ENCODE data around the gene KMT5C.

Gene KMT5C

DNA sequence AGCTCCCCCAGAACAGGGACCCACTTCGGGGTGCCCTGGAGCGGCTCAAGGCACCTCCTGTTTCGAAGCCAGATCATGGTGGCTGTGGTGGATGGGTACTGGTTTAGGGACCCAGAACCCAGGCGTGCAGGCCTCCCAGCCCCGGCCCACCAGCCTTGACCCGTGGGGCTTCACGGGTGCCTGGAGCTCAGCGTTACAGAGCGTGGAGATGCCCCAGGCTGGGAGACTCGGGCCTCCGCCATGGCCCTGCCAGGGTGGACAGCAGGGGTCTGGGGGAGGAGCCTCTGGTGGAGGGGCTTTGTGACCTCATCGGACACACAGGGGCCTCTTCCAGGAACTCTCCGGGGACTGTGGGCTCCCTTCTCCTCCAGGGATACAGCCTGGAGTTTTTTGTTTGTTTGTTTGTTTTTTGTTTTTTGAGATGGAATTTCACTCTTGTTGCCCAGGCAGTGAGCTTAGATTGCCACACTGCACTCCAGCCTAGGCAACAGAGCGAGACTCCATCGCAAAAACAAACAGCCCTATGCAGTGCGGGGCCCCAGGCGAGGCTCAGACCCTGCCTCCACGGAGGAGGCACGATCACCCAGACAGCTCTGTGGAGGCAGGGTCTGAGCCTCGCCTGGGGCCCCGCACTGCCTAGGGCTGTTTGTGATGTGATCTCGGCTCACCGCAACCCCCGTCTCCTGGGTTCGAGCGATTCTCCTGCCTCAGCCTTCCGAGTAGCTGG, 23.5 kb downstream of the KMT5C start, which contains the start of gene GARIN5B:
Gene GARIN5B (minus strand): TSS at position 271 of the 727 bp plus-strand sequence. CDS start 194 bp downstream, at position 77.
- no peak within 1 kb of the TSS for H3K27ac ChIP-seq
- TF ChIP-seq ZFX (IDR thresholded peaks at IDR 0.05) (no peak), CTCF (conservative IDR thresholded peaks at IDR 0.05) (no peak)

- TF ChIP-seq CTCF (conservative IDR thresholded peaks at IDR 0.05) (no peak), ZFX (IDR thresholded peaks at IDR 0.05) (no peak)
- H3K27ac ChIP-seq = no peak overlapping the region
Observed at GRCh38 chr19:55365245-55365644, 25.6 kb downstream of the KMT5C start.

- TF ChIP-seq CTCF (conservative IDR thresholded peaks at IDR 0.05) (no peak), ZFX (IDR thresholded peaks at IDR 0.05) (no peak)
- H3K27ac ChIP-seq = no peak overlapping the region
Observed at GRCh38 chr19:55365964-55366363, 26.3 kb downstream of the KMT5C start.

DNA sequence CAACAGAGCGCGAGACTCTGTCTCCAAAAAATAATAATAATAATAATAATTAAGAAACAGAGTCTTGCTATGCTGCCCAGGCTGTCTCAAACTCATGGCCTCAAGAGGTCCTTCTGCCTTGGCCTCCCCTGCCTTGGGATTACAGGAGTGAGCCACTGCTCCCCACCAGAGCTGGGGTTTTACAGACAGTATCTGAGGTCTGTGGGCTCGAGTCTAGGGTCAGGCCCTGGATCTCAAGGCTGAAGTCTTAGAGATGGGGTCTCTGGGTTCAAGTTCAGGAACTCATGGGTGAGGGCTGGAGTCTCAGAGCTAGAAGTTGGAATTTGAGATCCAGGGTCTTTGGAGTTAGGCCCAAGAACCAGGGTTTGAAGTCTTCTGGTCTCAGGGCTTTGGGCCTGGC, 27.1 kb downstream of the KMT5C start:
- TF ChIP-seq CTCF (conservative IDR thresholded peaks at IDR 0.05) = no peak
- TF ChIP-seq ZFX (IDR thresholded peaks at IDR 0.05) = no peak
- no peak overlapping the region for H3K27ac ChIP-seq

DNA sequence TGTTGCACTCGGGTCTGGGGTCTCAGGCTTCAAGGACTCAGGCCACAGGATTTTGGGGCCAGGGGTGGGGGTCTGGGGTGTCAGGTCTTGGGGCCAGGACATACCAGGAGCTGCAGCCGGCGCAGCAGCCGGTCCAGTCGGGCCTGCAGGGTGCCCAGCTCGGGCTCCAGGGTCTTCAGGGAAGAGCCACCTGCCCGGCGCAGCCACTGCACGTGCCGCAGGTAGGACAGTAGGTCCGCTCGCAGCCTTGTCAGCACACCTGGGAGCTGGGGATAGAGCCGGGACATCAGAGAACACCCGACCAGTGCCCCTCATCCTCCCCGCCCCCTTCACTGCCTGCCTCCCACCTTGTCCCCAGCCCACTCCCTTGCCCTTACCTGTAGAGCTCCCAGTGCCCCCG, 28.4 kb downstream of the KMT5C start:
- H3K27ac ChIP-seq = no peak overlapping the region
- TF ChIP-seq CTCF (conservative IDR thresholded peaks at IDR 0.05) (no peak), ZFX (IDR thresholded peaks at IDR 0.05) (no peak)

DNA sequence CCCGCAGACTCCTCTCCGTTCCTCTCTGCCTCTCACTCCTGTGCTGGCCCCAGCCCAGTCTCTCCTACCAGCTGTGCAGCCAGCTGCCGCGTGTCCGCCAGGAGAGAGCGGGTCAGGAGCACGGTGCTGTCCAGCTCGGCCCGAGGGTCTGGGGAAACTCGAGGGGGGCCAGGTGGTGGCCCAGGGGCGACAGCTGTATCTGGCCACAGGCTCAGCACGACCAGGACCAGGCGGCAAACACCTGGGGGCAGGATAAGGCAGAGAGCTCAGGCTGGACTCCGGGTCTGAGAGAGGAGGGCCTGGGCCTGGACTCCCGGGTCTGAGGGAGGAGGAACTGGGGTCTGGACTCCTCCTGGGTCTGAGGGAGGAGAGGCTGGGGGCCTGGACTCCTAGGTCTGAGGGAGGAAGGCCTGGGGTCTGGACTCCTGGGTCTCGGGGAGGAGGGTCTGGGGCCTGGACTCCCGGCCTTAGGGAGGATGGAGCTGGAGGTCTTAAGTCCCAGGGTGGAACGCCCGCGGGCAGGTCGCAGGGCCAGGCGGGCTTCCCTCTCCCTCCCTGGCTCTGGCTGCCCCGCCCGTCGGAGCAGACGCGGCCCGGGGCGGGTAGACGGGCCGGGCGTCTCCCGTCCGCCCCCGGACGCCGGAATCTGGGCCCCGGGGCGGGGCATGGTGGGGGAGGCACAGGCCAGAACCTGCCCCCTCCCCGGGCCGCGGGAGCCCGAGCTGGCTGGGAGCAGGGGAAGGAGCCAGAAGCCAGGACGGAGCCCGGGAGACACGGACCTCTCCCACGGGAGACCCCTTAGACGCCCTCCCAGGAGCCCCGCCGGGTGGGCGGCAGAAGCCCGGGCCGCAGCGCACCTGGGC, 29.3 kb downstream of the KMT5C start:
- no peak for TF ChIP-seq CTCF (conservative IDR thresholded peaks at IDR 0.05)
- TF ChIP-seq ZFX (IDR thresholded peaks at IDR 0.05) = no peak
- no peak overlapping the region for H3K27ac ChIP-seq

Measured in C4-2B (cell line).